DMS114 treated with DMSO at 0.1 percent for 48 hours (cell line): ENCODE results near the gene RHEBL1.
A peak's percentile ranks its signal among the peaks of the same experiment; 100 is the strongest.

ENCODE experiments used
- DNase-seq: peaks from one replicate; lab custom pipeline; 2025; ENCODE audit not compliant: unreplicated experiment; lab: John Stamatoyannopoulos, UW

Gene RHEBL1

GRCh38 chr12:49069507-49070346 lies at the start of gene RHEBL1:
Gene RHEBL1, minus strand, starts transcription at chr12:49069979. Its CDS starts 194 bp downstream, at chr12:49069785.
- DNase-seq: peak; percentile 98

- no peak for DNase-seq
Measured at GRCh38 chr12:49111206-49111605, 41.4 kb upstream of the RHEBL1 start.

GRCh38 chr12:49110464-49111155 lies 40.8 kb upstream of the RHEBL1 start, which contains the start of gene LMBR1L:
Gene LMBR1L, minus strand, starts transcription at chr12:49110847. Its CDS starts 292 bp downstream, at chr12:49110555.
- DNase-seq: peak; percentile 98

GRCh38 chr12:49109641-49110463 lies 40.1 kb upstream of the RHEBL1 start:
- no peak for DNase-seq

GRCh38 chr12:49108958-49109404 lies 39.2 kb upstream of the RHEBL1 start:
- DNase-seq: no peak

- DNase-seq: no peak
Measured at GRCh38 chr12:49105504-49106084, 35.8 kb upstream of the RHEBL1 start.

- no peak for DNase-seq
Measured at GRCh38 chr12:49104822-49105221, 35.0 kb upstream of the RHEBL1 start.

GRCh38 chr12:49100380-49100779 lies 30.6 kb upstream of the RHEBL1 start:
- no peak for DNase-seq

GRCh38 chr12:49098703-49099102 lies 28.9 kb upstream of the RHEBL1 start:
- no peak for DNase-seq

GRCh38 chr12:49098035-49098451 lies 28.3 kb upstream of the RHEBL1 start:
- peak; percentile 53 for DNase-seq

GRCh38 chr12:49097381-49097780 lies 27.6 kb upstream of the RHEBL1 start:
- no peak for DNase-seq

- DNase-seq: no peak
Measured at GRCh38 chr12:49094975-49095365, 25.2 kb upstream of the RHEBL1 start.

- DNase-seq: no peak
Measured at GRCh38 chr12:49094160-49094974, 24.6 kb upstream of the RHEBL1 start, which contains the start of gene DHH. Gene DHH, minus strand, starts transcription at chr12:49094801. Its CDS starts 289 bp downstream, at chr12:49094512.

- DNase-seq: no peak
Measured at GRCh38 chr12:49093792-49094159, 24.0 kb upstream of the RHEBL1 start.

- no peak for DNase-seq
Measured at GRCh38 chr12:49092816-49093406, 23.1 kb upstream of the RHEBL1 start.

GRCh38 chr12:49092086-49092815 lies 22.5 kb upstream of the RHEBL1 start:
- no peak for DNase-seq

GRCh38 chr12:49091836-49092085 lies 22.0 kb upstream of the RHEBL1 start:
- DNase-seq: no peak

- DNase-seq: no peak
Measured at GRCh38 chr12:49091056-49091835, 21.5 kb upstream of the RHEBL1 start.
